ENCODE measurements around the gene MRE11.

Gene MRE11

DNA sequence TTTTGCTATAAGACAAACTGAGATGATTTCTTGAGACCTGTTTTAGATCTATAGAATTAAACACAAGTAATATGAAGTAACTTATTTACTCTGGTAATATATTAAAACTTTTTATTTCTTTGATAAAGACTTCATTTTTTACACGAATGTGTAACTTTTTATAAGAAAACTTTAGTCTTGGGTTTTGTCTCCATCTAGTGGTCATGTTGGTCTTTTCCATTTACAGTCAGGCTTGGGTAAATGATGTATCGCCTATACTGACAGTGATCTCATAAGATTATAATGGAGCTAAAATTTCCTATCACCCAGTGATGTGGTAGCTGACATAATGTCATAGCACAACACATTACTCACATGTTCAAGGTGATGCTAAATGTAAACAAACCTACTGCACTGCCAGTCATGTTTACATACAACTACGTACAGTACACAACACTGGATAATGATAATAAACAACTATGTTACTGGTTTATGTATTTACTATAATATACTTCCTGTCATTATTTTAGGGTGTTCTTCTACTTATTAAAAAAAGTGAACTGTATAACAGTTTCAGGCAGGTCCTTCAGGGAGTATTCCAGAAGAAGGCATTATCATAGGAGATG is 11.1 kb upstream of the MRE11 start:
- DNase-seq = no peak

DNA sequence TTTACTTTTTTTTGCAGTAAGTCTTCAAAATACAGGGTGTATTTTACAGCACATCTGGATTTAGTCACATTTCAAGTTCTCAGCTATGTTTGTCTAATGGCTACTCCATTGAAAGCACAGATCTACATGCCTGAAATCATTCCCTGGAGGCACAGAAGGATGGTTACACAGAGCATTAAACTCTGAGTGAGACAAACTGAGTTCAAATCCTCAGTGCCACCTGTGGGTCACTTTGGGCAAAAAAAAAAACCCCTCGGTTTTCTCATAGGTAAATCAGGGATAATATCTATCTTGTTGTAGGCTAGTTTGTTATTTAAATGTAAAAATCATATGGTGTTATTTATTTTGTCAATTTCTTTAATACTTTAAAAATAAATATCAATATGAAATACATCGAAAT is 7.9 kb upstream of the MRE11 start:
- no peak for DNase-seq

DNA sequence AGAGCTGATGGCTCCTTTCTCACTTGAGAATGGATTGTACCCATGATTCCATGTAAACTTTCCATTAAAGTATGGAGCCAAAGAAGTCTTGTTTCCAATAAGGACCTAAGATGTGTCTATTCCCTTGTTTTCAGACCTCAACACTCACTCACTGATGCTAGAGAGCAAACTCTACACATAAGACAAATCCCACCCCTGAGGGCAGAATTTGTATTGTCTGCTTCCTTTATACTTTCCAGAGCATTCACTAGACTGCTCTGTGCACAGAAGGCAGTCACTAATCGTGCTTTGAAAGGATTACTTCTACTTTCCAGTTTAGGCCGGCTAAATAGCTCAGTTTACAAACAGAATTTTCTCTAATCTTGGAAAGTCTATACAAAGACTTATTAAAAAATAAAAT is 6.5 kb upstream of the MRE11 start:
- no peak for DNase-seq

DNA sequence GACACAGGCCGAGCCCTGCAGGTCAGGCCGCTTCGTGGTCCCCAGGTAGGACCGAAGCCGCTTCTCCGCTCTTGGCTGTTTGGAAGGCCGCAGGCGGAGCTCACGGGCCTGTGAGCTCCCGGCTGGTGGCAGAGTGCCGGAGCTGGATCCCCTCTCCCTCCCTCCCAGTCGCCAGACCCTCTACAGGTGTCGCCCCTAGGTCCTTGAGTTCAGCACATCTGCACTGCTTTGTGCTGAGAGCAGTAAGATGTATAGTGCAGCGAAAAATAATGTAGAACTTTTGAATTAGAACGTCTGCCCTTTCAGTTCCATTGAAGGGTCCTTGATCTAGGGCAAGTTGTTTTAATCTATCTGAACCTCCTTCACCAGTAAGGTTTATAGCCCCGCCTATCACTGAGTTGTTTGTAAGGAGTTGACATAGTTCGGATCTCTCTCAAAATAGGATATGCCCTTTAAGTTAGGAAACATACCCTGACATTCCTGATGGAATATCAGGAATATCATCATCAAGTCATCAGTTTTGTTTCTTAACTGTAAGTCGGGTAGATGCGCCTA is 559 bp upstream of the MRE11 start:
- DNase-seq = no peak

DNA sequence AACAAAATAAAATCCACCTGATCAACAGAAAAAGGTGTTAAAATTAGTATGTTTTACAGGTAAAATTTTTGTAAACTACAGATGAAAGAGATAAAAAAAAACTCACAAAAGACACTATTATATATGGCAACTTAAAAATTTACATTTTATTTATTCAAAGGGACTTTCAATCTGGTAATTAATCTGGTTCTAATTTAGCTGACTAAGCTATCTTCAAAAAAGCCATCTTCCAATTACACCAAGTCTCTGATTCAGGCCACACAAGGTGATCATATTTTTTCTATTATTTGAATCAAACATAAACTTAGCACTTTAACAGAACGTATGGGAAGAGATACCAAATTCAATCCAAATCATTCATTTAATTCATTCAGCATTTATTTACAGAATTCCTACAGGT is 7.6 kb downstream of the MRE11 start:
- DNase-seq = no peak

DNA sequence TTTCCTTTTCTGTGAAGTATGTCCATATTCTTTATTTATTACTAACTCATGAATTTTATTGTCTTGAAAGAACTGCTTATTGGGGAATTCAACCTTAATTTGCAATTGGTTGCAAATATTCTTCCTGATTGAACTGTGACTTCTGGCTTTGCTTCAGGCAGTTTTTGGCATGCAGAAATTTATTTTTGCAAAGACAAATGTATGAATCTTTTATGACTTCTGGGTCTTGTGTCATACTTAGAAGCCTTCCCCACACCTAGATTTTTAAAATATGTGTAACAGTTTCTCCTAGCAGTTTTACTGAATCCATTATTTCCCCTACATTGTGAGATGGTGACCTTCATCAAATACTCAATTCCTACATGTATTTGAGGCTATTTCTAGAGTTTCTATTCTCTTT is 12.3 kb downstream of the MRE11 start:
- DNase-seq = no peak

DNA sequence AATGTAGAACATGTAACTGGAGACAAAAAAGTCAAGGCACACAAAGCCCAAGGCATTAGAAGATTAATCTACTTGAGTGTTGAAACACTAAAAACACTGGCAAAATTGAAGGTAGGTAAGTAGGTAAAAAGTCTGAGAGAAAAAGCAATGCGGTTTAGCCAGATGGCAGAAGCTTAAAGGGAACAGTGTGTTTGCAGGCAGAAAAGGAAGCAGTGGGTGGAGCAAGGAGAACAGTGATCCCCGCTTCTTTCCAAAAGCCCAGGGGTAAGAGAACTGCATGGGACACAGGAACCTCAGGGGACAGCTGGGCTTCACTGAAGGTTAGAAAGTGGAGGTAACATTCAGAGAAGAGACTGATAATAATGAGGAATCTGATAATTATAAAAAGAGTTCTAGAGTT is 16.0 kb downstream of the MRE11 start:
- no peak for DNase-seq

DNA sequence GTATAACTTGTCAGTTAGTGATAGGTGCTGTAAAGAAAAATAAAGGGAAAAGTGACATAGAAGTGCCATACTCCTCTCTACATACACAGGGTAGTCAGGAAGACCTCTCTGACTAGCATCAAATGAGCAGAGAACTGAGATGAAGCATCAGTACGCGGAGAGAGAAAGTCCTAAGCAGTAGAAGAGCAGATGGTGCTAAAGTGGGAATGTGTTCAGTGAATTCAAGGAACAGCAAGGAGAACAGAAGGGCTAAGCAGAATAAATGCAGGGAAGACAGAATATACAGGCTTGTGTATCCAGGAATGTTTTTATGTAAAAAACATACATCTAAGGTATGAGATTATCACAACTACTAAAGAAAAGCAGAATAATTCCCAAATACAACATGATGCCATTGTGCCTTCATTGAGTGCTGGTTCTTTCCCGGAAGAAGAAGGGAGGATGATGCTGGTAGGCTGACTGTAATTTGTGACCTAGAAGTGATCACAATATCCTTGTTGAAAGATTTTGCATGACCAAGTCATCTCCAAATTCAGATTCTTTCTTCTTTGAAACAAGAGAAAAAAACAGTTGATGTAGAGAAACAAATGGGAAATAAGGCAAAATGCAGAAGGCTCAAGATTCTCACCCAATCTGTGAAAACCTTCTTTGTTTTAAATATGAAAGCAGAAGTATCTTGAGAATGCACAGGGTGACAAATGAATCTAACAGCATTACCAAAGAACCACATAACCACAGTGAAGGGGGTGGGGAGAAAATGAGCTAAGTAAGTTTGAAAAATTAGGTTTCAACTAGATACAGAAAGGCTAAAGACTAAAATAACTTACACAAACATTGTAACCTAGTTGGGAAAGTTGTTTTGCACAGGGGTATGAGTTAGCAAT is 20.5 kb downstream of the MRE11 start:
- no peak for DNase-seq

DNA sequence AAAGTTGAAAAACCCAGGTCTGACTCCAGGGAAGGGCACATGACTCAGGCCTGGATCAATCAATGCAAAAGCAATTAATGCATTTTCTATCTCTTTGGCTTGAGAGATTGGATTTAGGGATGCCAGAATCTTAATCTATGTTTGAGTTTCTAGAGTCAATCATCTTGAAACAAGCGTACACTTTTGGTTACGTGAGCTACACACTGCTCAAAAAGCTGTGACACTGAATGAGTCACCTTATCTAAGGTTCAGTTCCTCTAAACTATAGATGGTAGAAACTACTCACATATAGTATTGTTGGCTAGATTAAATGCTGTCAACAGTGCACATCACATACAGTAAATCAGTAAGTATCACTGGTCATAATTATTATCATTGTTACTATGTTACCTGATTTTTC is 24.2 kb downstream of the MRE11 start:
- DNase-seq = no peak

DNA sequence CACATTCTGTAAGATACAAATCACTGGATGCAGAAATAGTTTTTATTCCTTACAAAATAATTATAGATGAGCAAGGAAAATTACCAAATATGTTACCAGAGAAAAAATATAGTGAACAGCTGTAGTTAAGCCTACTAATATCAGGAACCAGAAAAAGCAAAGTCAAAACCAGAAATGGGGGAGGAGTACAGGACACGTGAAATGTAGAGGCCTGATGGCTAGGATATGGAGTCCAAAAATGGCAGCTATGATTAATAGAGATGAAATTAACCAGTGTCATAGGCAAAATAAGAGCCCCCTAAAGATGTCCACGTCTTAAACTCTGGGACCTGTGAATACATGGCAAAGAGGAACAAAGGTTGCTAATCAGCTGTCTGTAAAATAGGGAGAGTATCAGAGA is 34.1 kb downstream of the MRE11 start:
- no peak for DNase-seq

DNA sequence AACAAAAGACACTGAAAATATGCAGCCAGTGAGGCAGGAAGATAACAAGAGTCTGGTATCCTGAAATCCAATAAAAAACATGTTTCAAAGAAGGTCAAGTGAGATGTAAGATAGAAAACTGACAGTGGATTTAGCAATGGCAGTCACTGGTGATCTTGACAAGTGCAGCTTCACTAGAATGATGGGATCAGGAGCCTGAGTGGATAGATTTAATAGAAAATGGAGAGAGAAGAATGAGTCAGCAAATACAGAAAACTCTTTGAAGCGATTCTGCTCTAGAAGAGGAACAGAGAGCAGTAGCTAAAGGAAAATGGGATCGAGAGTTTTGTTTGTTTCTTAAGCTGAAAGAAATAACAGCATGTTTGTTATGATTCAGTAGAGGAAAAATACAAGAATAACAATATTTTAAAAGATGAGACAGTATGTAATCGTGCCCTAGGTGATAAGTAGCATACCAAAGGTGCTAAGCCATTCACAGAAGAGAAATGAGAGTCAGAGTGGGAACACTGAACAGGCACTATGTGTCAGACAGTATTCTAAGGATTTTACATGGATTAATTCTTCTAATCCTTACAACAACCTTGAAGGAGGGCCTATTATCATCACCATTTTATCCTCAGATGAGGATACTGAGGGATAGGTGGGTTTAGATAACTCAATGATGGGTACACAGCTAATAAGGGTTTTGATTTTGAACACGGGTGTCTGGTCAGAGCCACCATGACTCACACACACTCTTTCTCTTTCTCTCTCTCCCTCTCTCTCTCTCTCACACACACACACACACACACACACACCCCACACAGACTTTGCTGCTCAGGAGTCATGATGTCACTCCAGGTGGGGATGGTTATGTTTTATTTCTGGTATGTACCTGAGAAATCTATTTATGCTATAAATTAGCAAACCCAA is 36.3 kb downstream of the MRE11 start:
- DNase-seq = no peak

DNA sequence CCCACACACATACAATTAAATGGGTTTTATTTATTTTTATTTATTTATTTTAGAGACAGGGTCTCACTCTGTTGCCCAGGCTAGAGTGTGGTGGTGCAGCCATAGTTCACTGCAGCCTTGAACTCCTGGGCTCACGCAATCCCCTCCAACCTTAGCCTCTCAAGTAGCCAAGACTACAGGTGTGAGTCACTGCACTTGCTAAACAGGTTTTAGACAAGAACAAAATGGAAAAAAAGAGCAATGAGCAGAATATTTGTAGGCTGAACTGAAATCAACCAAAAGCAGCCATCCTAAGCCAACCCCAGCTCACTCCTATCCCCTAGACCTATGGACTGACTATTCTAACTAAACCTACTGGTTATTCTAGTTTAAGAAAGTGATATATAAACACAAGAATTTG is 37.8 kb downstream of the MRE11 start:
- DNase-seq = no peak

DNA sequence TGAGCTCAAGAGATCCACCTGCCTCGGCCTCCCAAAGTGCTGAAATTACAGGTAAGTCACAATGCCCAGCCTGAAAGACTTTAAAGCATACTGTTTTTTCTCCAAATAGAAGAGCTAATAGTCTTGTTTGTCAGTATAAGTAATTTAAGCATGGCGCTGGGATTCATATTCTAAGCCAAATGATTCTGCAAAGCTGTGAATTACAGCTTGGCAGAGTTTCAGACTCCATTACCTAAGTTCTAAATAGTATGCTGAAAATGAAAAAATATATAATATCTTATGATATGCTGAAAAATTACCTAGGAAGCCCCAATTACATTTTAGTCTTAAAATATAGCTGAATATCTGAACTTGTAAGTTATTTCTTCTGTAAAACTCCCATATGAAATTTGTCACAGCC is 39.3 kb downstream of the MRE11 start:
- no peak for DNase-seq

DNA sequence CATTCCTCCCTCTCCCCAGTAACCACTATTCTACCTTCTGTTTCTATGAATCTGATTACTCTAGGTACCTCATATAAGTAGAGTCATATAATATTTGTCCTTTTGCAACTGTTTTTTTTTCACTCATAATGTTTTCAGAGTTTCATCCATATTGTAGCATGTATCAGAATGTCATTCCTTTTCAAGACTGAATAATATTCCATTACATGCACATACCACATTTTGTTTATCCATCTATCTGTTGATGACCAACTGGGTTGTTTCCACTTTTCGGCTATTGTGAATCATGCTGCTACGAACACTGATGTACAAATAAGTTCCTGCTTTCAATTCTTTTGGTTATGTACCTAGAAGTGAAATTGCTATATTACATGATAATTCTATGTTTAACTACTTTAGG is 40.7 kb downstream of the MRE11 start:
- DNase-seq = no peak

DNA sequence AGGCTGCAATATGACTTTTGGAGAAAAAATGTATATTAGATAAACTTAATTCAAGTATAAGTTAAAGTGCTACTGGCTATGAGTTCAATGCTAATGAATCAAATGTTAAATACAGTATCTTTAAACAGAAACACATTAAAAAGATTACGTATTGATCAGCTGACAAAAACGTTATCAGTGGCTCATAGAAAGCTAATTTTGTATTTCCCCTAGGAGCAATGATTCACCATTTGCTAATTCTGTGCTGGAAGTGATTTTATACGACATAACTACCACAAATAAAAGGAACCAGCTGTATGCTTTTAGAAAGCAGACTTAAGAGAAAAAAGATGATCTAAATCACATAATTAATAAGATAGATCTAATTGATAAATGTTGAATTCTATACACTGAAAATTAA is 43.6 kb downstream of the MRE11 start:
- DNase-seq = no peak

DNA sequence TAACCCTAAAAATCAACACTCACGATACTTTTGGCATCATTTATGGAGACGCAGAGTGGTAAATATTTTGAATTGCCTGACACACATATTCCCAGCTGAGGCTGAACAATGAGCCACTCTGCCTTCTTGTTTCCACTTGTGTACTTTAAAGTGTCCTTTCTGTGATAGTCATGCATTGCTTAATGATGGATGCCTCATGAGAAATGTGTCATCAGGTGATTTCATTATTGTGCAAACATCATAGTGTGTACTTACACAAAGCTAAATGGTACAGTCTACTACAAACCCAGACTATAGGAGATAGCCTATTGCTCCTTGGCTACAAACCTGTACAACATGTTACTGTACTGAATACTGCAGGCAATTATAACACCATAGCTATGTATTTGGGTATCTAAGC is 44.2 kb downstream of the MRE11 start:
- no peak for DNase-seq

DNA sequence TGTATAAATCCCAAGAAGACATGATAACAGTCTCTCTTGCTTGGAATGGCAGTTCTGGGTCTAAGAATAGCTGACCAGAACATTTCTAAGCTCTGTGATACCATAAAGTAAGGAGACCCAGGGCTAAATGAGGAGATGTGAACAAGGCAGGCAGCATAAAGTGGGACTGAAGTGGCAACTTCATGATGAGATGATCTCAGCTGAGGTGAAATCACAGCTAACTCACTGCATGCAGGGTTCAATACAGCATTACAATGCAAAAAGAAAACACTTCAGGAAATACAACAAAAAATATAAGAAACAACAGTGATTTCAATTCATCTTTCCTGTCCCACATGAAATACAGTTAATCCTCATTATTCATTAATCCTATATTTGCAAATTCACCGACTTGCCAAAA is 44.6 kb downstream of the MRE11 start:
- no peak for DNase-seq

DNA sequence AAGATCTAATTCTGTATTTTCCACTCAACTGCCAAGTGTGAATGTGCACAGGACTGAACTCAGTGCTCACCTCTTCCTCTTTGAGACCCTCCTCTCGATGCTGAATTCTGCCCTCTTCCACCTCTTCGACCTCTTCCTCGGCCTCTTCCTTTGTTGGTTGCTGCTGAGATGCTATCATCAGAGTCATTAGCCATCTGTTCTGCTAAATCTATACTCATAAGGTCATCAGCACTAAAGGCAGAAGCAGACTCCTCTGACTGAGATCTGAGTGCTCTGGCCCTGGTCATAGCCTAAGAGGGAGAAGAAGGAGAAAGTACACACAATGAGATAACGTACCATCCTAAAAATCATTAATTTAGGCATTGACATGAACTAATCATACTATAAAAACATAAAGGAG is 46.5 kb downstream of the MRE11 start:
- no peak for DNase-seq

DNA sequence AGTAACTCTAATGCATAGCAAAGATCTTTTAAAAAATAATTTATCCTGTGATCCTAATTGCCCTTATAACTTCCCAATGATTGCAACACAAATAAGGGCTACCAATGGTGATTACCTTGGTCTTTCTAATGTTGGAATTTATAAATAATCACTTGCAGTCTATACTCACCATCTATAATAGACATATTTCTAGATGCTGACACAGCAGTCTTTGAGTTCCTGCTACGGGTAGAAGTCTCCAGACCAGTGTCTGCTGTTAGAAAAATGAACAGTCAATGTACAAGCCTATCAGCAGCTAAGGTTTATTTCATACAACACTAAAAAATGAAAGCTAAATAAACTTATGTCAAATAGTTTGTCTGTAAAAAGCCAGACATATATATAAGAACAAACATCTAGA is 48.0 kb downstream of the MRE11 start:
- no peak for DNase-seq

DNA sequence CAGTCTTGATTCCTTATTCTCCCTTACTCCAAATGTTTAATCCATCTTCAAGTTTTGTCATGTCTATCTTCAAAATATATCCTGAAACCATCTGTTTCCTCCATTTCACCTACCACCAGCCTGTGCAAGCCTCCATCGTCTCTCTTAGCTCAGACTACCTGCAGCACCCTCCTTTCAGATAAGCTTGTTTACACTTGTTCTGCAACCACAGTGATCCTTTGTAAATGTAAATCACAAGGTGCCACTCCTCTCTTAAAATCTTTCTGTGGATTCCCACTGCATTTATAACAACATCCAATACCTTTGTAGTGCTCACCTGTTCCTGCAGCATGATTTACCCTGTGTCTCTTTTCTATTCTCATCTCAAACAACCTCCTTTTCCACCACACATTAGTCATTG is 60.6 kb downstream of the MRE11 start:
- DNase-seq = no peak

DNA sequence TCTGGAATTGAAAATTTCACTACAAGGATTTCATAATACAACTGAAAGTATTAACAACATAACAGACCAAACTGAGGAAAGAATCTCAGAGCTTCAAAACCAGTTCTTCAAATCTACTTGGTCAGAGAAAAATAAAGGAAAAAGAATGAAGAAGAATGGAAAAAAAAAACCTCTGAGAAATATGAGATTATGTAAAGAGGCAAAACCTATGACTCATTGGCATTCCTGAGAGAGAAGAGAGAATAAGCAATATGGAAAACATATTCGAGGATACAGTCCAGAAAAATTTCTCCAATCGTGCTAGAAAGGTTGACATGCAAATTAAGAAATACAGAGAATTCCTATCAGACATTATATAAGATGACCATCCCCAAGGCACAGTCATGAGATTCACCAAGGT is 69.0 kb downstream of the MRE11 start:
- no peak for DNase-seq

DNA sequence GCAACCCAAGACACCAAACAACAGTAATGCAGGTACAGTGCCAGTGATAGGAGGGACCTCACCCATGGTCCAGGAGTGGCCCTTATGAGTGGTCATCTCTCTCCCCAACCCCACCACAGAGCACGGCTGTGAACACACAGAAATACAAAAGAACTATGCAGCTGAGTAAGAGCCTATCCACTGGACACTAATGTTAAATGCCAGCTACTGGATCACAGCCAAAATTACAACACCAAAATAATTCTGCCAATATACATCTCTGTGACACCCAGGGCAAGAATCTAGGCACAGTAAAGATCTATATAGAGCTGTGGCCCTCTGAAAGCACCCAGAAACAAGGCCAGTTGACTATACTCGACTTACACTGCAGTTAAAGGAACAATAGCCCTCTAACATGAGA is 69.6 kb downstream of the MRE11 start:
- no peak for DNase-seq

DNA sequence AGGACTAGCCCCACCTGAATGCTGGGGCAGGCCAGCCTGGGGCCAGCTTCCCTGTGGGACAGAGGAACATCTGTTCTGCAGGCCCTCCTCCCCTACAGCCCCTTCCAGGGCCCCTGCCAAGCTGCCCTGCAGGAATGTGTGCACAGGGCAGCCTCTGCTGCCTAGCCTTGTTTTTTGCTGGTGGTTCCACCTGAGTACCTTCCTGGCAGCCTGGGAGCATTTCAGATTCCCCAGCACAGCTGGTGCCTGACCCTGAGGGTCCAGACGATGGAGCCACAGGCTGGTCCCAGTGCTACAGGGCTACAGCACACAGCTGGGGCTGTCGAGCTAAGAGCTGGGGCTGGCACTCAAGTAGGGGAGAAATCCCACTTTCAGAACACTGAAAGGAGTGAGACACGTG is 70.1 kb downstream of the MRE11 start:
- no peak for DNase-seq
